Karpas-422 (cell line): ENCODE measurements around the gene RPL29. TPM values are rescaled to one million over a fixed set of nuclear protein-coding genes. Genes with fewer than 3 reads are reported as not detected.

ENCODE experiments used
- DNase-seq: peaks from one replicate; pipeline ENCODE4 v3.0.0-alpha.2; 2015
- H2AFZ ChIP-seq: fragments of 200-600 bp; sonication (generic); 2 replicates; pipeline ENCODE4 v1.6.1; 2014; ENCODE audit warnings: antibody characterized with exemption, low read length, mixed read lengths
- H3K27ac ChIP-seq: fragments of 200-600 bp; sonication (generic); 2 replicates; pipeline ENCODE4 v1.5.1; 2014; ENCODE audit warnings: mild to moderate bottlenecking, low read length, moderate library complexity
- H3K27me3 ChIP-seq: fragments of 200-600 bp; sonication (generic); 2 replicates; pipeline ENCODE4 v1.6.1; 2014; ENCODE audit warnings: low read length, mixed read lengths
- H3K36me3 ChIP-seq: fragments of 200-600 bp; sonication (generic); 2 replicates; pipeline ENCODE4 v1.6.1; 2014; ENCODE audit warnings: low read length, mixed read lengths; ENCODE audit not compliant: insufficient read depth
- H3K4me1 ChIP-seq: fragments of 200-600 bp; sonication (generic); 2 replicates; pipeline ENCODE4 v1.6.1; 2014; ENCODE audit warnings: mild to moderate bottlenecking, low read length, mixed read lengths
- H3K4me2 ChIP-seq: fragments of 200-600 bp; sonication (generic); 2 replicates; pipeline ENCODE4 v1.6.1; 2014; ENCODE audit warnings: low read length, low read depth, mild to moderate bottlenecking; ENCODE audit not compliant: poor library complexity, severe bottlenecking
- H3K4me3 ChIP-seq: fragments of 200-600 bp; sonication (generic); 2 replicates; pipeline ENCODE4 v1.5.1; 2014; ENCODE audit warnings: mild to moderate bottlenecking, antibody characterized with exemption, low read length, mixed read lengths
- H3K79me2 ChIP-seq: fragments of 200-600 bp; sonication (generic); 2 replicates; pipeline ENCODE4 v1.6.1; 2014; ENCODE audit warnings: mild to moderate bottlenecking, low read length, mixed read lengths
- H3K9ac ChIP-seq: fragments of 200-600 bp; sonication (generic); 2 replicates; pipeline ENCODE4 v1.6.0; 2014; ENCODE audit warnings: low read length
- H3K9me2 ChIP-seq: fragments of 200-600 bp; sonication (generic), shearing (Covaris generic); replicated peaks from 2 replicates; pipeline ENCODE4 v1.6.0; 2014; ENCODE audit warnings: mild to moderate bottlenecking, low read length, moderate library complexity; ENCODE audit not compliant: insufficient read depth
- H3K9me3 ChIP-seq: fragments of 300-700, 200-600 bp; sonication (generic); 2 replicates; pipeline ENCODE4 v1.6.1; 2014; ENCODE audit warnings: low read length, mixed read lengths
- H4K20me1 ChIP-seq: fragments of 200-600 bp; sonication (generic); 2 replicates; pipeline ENCODE4 v1.6.1; 2014; ENCODE audit warnings: mild to moderate bottlenecking, antibody characterized with exemption, low read length, low read depth; ENCODE audit not compliant: insufficient read depth
- total RNA-seq: library from RNA; depleted of rRNA; stranded (reverse); fragments of >200 nt; shearing (Covaris generic); gene quantifications from 2 replicates; pipeline ENCODE4 v1.2.3, GENCODE V29; 2014; ENCODE audit warnings: low replicate concordance

RPL29 gene
- total RNA-seq, 1 experiment from 2014 or later, result 2,656 TPM

- H3K36me3 ChIP-seq, result no peaks in the 10 kb centered on the region
- no peaks in the 10 kb centered on the region for H3K9me2 ChIP-seq
- no peak overlapping the region for H3K4me3 ChIP-seq
- no peak overlapping the region for H3K4me2 ChIP-seq
- H3K4me1 ChIP-seq, result peaks cover 47% of the 10 kb centered on the region
- H3K27ac ChIP-seq, result no peak overlapping the region
- H3K9me3 ChIP-seq, result no peaks in the 10 kb centered on the region
- H2AFZ ChIP-seq, result no peak overlapping the region
- no peak for DNase-seq
- no peaks in the 10 kb centered on the region for H3K27me3 ChIP-seq
- peaks cover 44% of the 10 kb centered on the region for H3K79me2 ChIP-seq
- no peak overlapping the region for H3K9ac ChIP-seq
- no peaks in the 10 kb centered on the region for H4K20me1 ChIP-seq
Measured at GRCh38 chr3:51980253-51980652, 15.4 kb downstream of the RPL29 start.

- Histone ChIP-seq H4K20me1 (no peaks in the 10 kb centered on the region), H3K36me3 (no peaks in the 10 kb centered on the region), H3K9ac (no peak overlapping the region), H2AFZ (no peak overlapping the region), H3K27ac (no peak overlapping the region), H3K4me1 (peaks cover 37% of the 10 kb centered on the region), H3K9me2 (no peaks in the 10 kb centered on the region), H3K4me3 (no peak overlapping the region), H3K9me3 (no peaks in the 10 kb centered on the region), H3K4me2 (no peak overlapping the region), H3K79me2 (peaks cover 50% of the 10 kb centered on the region), H3K27me3 (no peaks in the 10 kb centered on the region)
- no peak for DNase-seq
Measured at GRCh38 chr3:51978143-51978502, 17.6 kb downstream of the RPL29 start.

- Histone ChIP-seq H3K36me3 (no peaks in the 10 kb centered on the region), H3K79me2 (peaks cover 55% of the 10 kb centered on the region), H3K4me2 (no peak overlapping the region), H3K27ac (peak overlapping the region; percentile 27; the same call in 1 of the 2 replicates), H2AFZ (no peak overlapping the region), H3K9me2 (no peaks in the 10 kb centered on the region), H4K20me1 (no peaks in the 10 kb centered on the region), H3K4me1 (peaks cover 34% of the 10 kb centered on the region), H3K27me3 (no peaks in the 10 kb centered on the region), H3K9me3 (no peaks in the 10 kb centered on the region), H3K4me3 (no peak overlapping the region), H3K9ac (no peak overlapping the region)
- no peak for DNase-seq
Measured at GRCh38 chr3:51977446-51978142, 18.1 kb downstream of the RPL29 start.

- Histone ChIP-seq H3K27ac (peak overlapping the region; percentile 90), H3K9me3 (no peaks in the 10 kb centered on the region), H3K4me3 (peak overlapping the region; percentile 96), H3K4me2 (peak overlapping the region; percentile 97), H2AFZ (peak overlapping the region; percentile 76), H3K79me2 (peaks cover 55% of the 10 kb centered on the region), H4K20me1 (no peaks in the 10 kb centered on the region), H3K9ac (peak overlapping the region; percentile 99), H3K36me3 (no peaks in the 10 kb centered on the region), H3K27me3 (no peaks in the 10 kb centered on the region), H3K9me2 (no peaks in the 10 kb centered on the region), H3K4me1 (peaks cover 34% of the 10 kb centered on the region)
- peak; percentile 76 for DNase-seq
Measured at GRCh38 chr3:51975852-51976549, 19.7 kb downstream of the RPL29 start.

GRCh38 chr3:51974963-51975851, 20.5 kb downstream of the RPL29 start, which contains the start of gene ABHD14A:
ABHD14A (plus strand) TSS chr3:51975064; CDS start chr3:51975136, 72 bp downstream.
- Histone ChIP-seq H2AFZ (peak within 1 kb of the TSS; percentile 76), H3K4me1 (peaks cover 40% of the 10 kb centered on the region), H3K27ac (peak within 1 kb of the TSS; percentile 90), H3K79me2 (peaks cover 47% of the 10 kb centered on the region), H4K20me1 (no peaks in the 10 kb centered on the region), H3K27me3 (no peaks in the 10 kb centered on the region), H3K4me2 (peak within 1 kb of the TSS; percentile 97), H3K9ac (peak within 1 kb of the TSS; percentile 99), H3K9me3 (no peaks in the 10 kb centered on the region), H3K4me3 (peak within 1 kb of the TSS; percentile 96), H3K36me3 (0 out of 2 replicates have a peak, but pooled peaks cover 2% of the 10 kb centered on the region), H3K9me2 (no peaks in the 10 kb centered on the region)
- DNase-seq, result peak; percentile 93

- peak overlapping the region; percentile 97 for H3K4me2 ChIP-seq
- H3K27me3 ChIP-seq, result no peaks in the 10 kb centered on the region
- H3K79me2 ChIP-seq, result peaks cover 46% of the 10 kb centered on the region
- no peaks in the 10 kb centered on the region for H3K9me2 ChIP-seq
- no peaks in the 10 kb centered on the region for H3K9me3 ChIP-seq
- H3K36me3 ChIP-seq, result 0 out of 2 replicates have a peak, but pooled peaks cover 2% of the 10 kb centered on the region
- H2AFZ ChIP-seq, result peak overlapping the region; percentile 76; the same call in 1 of the 2 replicates
- peak overlapping the region; percentile 96 for H3K4me3 ChIP-seq
- peak overlapping the region; percentile 99 for H3K9ac ChIP-seq
- peak overlapping the region; percentile 90 for H3K27ac ChIP-seq
- H3K4me1 ChIP-seq, result peaks cover 41% of the 10 kb centered on the region
- DNase-seq, result peak; percentile 77
- H4K20me1 ChIP-seq, result no peaks in the 10 kb centered on the region
Measured at GRCh38 chr3:51974277-51974962, 21.3 kb downstream of the RPL29 start.

DNA sequence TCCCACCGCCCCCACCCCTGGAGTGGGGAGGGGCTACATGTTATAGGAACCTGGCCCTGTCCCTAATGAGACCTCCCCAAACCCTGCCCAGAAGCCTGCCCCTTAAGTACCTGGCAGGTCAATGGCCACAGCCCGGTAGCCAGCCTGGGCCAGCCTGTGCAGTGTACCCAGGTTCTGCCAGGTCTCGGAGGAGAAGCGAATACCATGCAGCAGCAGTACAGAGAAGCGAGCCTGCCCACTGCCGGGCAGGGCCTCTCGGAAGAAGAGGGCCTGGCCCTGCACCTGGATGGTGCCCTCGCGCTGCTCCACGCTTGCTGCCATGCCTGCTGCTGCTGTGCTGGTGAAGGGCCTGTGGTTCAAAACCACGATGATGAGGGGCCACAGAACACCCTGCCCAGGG, 24.3 kb downstream of the RPL29 start:
- no peak overlapping the region for H3K27ac ChIP-seq
- H3K4me2 ChIP-seq, result peak overlapping the region; percentile 21
- H3K9me3 ChIP-seq, result no peaks in the 10 kb centered on the region
- H3K79me2 ChIP-seq, result peaks cover 36% of the 10 kb centered on the region
- no peak overlapping the region for H3K4me3 ChIP-seq
- H2AFZ ChIP-seq, result no peak overlapping the region
- H3K4me1 ChIP-seq, result peaks cover 60% of the 10 kb centered on the region
- no peaks in the 10 kb centered on the region for H3K27me3 ChIP-seq
- no peaks in the 10 kb centered on the region for H4K20me1 ChIP-seq
- no peak overlapping the region for H3K9ac ChIP-seq
- H3K9me2 ChIP-seq, result no peaks in the 10 kb centered on the region
- no peak for DNase-seq
- 0 out of 2 replicates have a peak, but pooled peaks cover 2% of the 10 kb centered on the region for H3K36me3 ChIP-seq
